Inferior parietal cortex (tissue), 1 donor: ENCODE results near the gene TRAPPC11.
"Not testable (repeated sequence)": the region's sequence is repeated elsewhere in the genome, so short reads cannot be mapped to it uniquely, and the experiment has no call there.

Experiments
- DNase-seq: peaks from one replicate; pipeline ENCODE4 v3.0.0-alpha.2; 2016; ENCODE audit errors: extremely low spot score

TRAPPC11 gene

DNA sequence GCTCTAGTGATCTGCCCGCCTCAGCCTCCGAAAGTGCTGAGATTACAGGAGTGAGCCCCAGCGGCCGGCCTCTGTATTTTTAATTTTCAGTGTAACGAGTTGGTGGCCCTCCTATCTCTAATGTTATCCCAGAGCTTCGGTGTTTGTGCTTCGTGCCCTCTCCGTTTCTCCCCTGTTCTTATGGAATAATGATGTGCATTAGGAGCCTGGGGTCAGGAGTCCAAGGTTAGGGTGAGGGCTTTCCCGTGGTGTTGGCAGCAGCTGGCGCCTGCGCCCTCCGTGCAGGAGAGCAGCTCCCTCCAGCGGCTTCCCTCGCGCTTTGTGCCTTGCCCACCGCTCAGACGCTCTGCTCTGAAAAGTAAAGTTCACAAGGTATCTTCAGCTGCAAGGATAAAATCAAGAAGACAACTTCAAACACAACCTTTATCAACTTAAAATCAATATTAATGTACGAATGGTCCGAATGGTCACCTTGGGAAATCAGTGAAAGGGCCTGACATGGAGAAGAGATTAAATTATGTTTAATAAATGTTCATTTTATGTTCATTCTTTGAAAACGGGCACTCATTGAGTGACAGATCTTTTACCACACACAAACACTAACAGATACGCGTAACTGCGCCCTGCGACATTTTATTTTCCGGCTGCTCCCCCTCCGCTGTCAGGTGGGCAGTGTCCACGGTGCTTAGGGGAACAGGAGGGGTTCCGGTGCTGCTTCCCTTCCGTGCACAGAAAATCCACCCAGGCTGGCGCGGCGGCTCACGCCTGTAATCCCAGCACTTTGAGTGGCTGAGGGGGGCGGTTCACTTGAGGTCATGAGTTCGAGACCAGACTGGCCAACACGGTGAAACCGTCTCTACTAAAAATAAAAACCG lies 62.4 kb downstream of the TRAPPC11 start:
- no peak for DNase-seq

DNA sequence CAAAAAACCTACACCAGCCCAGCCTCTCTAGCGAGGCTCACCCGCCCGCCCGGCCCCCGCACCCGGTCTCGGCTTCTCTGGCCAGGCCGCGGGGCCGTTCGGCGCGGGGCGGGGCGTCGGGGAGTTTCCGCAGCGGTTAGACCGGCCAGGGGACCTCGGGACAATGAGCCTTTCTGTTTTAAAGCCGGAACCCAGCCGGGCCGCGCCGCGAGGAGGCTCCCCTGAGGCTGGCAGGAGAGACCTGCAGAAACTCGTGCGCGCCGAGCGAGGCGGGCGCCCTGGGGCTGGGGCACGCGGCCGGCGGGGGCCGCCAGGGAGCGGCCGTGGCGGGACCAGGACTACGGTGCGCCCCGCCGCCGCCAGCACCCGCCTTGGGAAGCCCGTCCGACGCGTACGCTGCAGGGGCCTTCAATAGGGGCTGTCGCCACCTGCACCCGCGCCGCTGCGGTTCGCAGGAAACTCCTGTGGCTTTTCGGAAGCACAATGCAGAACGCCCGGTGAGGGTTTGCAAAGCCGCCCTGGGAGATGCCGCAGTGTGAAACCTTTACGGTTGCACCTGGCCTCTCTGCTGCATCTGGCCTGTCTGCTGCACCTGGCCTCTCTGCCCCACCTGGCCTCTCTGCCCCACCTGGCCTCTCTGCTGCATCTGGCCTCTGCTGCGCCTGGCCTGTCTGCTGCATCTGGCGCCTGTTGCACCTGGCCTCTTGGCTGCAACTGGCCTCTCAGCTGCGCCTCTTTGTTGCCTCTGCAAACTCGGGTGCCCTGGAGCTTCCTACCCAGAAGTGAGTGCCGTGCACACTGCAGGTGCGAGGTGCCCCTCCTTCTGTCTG lies 63.9 kb downstream of the TRAPPC11 start:
- no peak for DNase-seq

DNA sequence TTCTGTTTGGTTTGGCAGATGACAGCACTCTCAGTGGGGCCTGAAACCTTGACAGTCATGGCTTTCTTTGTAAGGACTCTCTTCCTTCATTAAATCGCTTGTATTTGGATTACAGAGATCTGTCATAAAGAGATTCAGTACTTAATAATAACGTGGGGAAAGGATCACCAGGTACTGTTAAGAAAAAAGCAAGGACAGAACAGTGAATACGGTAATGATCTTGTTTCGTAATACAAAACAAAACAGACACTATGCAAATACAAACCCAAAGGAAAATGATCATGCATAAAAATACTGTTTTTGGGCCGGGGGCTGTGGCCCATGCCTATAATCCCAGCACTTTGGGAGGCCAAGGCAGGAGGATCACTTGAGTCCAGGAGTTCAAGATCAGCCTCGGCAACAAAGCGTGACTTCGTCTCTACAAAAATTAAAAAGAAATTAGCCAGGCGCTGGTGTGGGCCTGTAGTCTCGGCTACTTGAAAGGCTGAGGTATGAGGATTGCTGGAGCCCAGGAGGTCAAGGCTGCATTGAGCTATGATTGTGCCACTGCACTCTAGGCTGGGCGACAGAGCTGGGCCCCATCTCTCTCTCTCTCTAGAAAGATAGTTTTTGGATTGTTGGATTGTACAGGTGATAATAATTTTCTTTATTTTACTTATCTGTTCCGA lies 64.6 kb downstream of the TRAPPC11 start:
- no peak for DNase-seq

DNA sequence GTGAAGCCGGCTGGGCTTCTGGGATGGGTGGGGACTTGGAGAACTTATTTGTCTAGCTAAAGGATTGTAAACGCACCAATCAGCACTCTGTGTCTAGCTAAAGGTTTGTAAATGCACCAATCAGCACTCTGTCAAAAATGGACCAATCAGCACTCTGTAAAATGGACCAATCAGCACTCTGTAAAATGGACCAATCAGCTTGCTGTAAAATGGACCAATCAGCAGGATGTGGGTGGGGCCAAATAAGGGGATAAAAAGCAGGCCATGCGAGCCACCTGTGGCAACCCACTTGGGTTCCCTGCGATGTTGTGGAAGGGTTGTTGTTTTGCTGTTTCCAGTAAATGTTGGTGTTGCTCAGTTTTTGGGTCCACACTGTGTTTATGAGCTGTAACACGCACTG lies 66.5 kb downstream of the TRAPPC11 start:
- not testable (repeated sequence) for DNase-seq

DNA sequence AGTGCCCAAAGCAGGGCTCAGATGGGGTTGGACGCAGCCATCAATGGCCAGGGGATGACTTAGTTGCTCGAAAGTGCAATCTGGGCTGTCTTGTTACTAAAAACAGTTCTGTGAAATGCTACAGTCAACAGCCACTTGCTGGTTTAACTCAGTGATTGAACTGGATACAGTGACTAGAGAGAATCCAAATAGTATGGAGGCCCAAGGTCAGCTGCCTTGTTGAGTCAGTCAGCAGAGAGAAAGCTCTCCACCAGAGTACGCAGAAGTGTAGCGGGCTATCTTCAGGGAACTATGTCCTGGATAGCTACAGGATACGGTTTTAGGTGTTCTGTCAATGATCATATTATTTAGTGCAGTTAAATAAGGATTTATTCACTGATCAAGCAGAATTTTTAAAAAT lies 68.4 kb downstream of the TRAPPC11 start:
- no peak for DNase-seq

DNA sequence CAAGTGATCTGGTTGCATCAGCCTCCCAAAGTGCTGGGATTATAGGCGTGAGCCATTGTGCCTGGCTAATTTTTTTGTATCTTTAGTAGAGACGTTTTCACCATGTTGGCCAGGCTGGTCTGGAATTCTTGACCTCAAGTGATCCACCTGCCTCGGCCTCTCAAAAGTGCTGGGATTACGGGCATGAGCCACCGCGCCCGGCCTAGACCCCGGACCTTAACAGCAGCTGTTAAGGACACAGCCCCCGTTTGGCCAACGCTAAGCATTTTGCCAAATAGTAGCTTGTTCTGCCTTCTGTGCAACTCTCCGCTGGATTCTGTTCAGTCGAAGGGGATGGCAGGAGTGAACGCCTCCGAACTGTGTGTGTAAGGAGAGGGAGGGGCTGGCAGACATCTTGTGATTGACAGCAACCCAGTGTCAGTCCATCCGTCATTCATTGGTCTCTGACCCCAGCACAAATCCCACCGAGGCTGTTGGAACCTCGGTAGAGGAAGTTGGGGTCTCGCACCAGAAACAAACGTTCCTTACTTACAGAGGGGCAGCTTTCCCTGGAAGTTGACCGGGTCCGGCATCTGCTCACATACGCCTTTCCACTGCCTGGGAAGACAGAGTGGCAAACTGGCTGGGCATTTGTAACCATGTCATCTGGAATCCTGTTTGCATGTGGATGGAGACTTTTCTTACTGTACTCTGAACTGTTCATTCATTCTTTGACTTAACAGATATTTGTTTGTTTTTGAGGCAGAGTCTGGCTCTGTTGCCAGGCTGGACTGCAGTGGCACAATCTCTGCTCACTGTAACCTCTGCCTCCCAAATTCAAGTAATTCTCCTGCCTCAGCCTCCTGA lies 69.4 kb downstream of the TRAPPC11 start:
- no peak for DNase-seq

DNA sequence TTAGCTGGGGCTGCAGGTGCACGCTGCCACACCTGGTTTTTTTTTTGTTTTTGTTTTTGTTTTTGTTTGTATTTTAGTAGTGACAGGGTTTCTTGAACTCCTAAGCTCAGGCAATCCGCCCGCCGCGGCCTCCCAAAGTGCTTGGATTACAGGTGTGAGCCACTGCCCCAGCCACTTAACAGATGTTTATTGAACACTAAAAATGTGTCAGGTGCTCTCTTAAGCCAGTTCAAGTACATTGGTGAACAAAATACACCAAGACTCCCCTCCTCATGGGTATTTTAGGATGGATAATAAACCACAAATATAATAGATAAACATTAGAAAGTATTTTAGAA lies 69.9 kb downstream of the TRAPPC11 start:
- no peak for DNase-seq

DNA sequence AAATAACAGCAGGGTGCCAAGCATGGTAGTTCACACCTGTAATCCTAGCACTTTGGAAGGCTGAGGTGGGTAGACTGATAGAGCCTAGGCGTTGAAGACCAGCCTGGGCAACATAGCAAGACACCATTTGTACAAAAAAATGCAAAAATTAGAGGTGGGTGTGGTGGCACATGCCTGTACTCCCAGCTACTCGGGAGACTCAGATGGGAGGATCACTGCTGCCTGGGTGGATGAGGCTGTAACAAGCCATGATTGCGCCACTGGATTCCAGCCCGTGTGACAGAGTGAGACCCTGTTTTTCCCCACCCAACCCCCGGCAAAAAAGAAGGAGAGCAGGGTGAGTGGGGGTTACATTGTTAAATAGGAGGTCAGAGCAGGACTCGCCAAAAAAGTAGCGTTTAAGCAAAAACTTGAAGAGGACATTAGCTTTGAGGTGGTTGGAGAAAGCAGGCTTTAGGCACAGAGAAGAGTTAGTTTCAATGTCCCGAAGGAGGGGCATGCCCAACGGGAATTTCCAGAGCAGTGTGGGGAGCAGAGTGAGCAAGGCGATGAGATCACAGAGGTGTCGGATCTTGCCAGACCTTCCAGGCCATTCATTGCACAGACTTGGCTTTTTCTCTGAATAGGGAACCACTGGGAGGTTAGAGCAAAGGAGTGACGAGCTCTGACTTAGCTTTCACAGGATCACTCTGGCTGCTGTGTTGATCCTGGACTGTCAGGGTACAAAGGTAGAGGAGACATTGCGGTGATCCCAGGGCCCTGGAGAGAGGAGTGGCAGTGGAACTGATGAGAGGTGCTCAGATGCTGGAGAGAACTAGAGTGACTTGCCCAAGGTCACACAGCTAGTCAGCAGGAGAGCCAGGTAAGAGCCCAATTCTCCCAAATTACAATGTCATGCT lies 70.6 kb downstream of the TRAPPC11 start:
- DNase-seq = no peak

DNA sequence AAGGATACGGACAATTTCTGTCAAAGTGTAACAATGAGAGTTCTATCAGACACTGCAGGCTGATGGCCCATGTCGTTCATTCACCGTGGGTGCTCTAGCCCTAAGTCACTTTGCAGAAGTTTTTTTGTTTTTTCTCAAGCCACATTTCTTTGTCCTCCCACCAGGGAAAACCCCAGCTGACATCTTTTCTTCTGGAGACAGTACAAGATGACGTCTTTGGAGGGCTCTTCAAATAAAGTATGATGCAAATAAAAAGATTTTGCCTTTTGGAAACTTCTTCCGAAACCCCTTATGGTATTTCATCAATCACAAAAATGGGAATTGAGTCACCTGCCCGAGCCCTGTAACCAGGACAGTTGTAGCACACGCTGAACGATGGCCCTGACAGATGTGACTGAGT lies 73.2 kb downstream of the TRAPPC11 start:
- DNase-seq = no peak

DNA sequence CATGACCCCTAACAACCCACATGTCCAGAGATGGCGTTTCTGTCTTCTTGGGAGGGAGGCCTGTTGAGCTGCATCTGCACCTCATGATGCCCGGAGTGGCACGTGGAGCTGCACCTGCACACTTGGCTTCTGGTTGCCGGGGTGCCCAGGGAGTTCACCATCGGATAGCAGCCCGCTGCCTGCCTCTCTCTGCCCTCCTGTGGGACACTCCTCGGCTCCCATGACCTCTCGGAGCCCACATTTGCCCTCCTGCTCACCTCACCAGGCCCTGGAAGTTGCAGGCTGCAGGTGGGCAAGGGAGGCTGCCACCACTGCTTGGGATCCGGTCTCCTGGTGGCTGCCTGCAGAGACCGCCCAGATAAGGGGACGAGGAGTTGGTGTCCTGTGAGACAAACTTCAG lies 74.1 kb downstream of the TRAPPC11 start:
- DNase-seq = no peak

DNA sequence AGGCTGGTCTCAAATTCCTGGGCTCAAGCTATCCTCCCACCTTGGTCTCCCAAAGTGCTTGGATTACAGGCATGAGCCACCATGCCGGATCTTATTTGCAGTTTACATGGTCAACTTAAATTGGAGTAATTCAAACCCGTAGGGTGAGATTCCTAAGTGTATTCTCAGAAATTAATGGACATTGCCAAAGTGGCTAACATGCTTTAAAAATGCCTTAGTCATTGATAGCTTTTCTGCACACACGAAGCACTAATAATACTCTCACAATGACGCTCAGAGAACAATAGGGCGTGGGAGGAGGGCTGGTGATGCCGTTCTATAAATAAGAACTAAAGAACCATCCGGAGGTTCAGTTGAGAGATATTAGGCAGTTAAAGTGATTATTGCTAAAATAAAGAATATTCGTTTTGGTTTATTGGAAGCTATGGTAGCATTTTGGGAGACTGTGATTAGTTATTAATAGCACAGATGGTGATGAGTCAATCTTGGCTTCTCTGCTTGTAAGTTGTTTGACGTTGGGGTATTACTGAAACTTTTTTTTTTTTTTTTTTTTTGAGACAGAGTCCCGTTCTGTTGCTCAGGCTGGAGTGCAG lies 79.1 kb downstream of the TRAPPC11 start:
- no peak for DNase-seq

DNA sequence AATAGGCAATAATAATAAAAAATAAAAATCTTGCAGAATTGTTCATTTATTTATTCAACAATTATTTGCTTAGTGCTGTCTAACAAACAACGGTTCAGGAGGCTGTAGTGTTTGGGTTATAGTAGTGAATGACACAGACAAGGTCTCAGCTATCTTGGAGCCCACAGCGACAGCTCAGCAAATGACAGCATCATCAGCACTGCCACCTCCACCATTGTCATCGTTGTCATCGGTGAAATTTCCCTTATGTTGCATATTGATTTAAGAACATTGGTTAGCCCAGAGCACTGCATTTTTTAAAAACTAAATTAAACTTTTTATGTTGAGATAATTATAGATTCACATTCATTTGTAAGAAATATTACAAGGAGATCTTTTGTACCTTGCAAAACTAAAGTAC lies 79.9 kb downstream of the TRAPPC11 start:
- no peak for DNase-seq

DNA sequence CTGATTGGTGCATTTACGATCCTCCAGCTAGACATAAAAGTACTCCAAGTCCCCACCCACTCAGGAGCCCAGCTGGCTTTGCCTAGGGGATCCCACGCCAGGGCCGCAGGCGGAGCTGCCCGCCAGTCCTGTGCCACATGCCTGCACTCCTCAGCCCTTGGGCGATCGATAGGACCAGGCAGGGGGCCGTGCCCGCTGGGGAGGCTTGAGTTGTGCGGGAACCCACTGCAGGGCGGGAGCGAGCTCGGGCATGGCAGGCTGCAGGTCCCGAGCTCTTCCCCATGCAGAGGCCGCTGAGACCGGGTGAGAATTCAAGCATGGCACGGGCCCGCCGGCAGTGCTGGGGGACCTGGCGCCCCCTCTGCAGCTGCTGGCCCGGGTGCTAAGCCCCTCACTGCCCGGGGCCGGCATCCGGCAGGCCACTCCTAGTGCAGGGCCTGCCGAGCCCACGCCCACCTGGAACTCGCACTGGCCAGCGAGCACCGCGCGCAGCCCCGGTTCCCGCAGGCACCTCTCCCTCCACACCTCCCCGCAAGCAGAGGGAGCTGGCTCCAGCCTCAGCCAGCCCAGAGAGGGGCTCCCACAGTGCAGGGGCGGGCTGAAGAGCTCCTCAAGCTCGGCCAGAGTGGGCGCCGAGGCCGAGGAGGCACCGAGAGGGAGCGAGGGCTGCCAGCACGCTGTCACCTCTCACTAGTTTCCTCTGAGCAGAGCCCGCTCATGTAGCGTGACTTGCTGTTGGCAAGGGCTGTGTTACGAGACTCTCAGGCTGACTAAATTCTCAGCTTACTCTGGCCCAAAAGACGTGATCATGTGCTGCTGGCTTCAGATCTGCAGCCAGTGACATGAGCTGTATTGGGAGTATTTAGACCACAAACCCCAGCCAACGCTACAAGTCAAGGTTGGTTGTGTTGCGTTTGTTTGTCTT lies 87.5 kb downstream of the TRAPPC11 start:
- no peak for DNase-seq

DNA sequence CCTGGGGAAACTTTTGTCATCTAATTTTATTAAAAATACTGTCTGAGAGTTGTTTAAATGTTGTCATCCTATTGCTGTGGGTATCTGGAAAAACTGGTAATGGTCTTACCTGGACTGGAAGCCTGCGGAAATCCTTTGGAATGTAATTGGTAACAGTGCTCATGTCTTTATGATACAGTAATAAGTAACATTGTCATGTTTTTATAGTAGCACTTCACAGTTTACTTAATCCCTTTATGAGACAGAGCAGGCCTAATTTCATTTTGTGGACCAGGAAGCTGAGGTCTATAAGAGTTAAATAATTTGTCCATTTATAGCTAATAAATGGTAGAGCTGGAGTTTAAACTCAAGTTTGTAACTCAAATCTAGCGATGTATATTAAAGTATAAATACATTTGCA lies 88.3 kb downstream of the TRAPPC11 start:
- DNase-seq = no peak

DNA sequence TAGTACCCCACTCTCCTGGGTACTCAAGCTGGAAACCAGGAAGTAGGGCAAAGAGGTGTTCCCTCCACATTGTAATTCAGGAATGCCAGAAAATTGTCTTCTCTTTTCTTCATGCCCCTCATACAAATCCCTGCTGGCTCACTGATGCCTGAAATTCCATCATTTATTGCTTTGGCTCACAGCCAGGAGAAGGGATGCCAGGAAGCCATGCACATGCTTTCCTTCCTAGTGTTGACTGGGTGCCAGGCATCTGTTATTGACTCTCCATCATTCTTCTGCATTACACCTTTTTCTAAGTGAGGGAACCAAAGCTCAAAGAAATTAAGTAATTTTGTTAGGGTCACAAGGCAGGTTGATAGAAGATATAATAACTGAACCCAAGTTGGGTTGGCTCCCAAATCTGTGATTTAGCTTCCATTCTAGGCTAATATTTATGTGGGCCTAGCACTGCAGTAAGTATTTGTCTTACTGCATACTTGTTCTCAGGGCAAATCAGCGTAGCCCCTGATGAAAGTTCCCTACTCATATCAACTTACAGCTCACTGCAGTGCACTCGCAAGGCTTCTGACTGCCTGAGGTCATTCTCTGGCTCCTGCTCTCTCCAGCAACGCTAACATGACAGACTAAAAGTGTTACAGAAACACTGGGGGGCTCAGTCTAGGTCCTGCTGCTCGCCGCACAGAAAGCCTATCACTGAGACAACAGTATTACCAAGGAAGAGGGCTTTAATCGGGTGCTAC lies 89.0 kb downstream of the TRAPPC11 start:
- DNase-seq = no peak

DNA sequence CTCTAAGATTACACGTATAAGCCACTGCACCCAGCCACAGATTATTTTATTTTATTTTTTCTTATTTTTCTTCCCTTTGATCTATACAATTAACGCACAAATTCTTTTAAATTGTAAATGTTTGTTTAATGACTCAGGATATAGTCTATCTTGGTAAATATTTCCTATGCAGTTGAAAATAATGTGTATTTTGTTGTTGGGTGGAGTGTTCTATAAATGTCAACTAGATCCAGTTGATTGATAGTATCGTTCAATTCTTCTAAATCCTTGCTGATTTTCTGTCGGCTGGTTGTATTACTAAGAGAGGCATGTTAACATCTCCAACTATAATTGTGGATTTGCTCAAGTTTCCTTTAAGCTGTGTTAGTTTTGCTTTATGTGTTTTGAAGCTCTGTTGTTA lies 92.0 kb downstream of the TRAPPC11 start:
- DNase-seq = no peak

DNA sequence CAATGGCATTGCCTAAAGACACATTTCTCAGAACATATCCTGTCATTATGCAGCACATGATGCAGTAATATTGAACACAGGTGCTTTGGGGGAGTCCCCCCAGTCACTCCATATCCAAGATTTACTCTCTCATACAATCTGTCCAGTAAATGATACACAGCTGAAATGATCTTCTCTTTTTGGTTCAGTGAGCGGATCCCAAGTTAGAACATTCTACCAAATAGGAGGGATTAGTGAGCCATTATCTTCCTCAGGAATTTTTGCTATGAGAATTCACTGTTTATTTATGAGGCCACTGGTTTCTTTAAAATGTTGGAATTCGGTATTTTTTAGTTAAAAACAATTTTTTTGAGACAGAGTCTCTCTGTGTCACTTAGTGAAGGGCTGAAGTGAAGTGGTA lies 96.5 kb downstream of the TRAPPC11 start:
- DNase-seq = no peak

DNA sequence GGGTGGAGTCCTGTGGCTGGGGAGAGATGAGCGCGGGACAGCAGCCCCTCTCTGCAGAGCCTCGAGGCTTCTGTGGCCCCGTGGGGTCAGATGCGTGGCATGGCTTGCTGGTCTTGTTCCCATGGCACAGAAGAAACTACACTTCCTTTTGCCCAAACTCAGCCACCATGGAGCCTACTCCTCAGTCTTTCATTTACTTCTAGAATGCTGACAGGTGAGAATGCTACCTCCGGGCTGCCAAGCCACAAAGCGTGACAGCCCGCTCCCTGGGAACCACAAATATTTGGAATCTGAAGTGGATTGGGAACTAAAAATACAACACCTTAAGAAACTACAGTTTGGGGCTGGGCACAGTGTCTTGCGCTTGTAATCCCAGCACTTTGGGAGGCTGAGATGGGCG lies 98.0 kb downstream of the TRAPPC11 start:
- DNase-seq = no peak
